ENCODE measurements around the gene SH3PXD2A.

Gene SH3PXD2A

DNA sequence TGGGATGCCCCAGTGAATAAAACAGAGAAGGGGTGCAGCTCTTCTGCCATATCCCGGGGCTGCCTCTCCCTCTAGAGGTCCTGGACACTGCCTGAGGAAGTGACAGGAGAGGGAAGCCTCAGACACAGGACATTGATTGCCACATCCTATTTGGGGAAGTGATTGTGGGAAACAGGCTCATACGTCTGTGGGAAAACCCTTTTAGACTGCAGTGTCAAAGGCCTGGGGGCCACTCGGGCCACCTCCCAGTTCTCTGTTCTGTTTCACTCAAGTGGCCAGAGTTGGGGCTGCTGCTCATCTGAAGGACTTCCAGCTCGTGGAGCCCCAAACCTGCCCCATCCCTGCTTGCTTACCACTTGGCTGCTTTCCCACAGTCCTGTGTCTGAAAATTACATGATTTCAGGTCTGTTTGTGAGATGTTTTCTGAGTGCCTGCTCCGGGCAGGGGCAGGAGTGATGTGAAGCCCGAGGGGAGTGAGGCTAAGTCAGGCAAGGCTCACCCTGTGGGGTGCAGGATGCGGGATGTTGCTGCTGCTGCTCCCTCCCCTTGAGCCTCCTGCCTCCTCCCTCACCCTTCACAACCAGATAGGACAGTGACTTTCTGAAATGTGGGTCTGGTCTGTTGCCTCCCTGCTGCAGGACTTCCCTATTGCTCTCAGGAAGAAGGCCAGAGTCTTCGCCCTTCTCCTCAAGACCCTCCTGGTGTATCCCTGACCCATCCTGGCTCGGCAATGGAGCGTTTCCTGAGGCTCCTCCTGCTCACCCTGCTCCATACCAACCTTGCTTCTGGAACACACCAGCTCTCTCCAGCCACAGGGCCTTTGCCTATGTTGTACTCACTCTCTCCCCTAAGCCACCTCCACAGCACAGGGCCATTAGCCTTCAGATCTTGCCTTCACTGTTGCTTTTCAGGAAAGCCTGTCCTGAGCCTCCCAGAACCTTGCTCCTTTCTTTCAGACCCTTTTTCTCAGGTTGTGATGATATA is 303.5 kb downstream of the SH3PXD2A start:
- in situ Hi-C loops (cut with HindIII; ENCODE audit: low sequenced_read_pairs), result no loop called here
- TF ChIP-seq, protein P1, sequence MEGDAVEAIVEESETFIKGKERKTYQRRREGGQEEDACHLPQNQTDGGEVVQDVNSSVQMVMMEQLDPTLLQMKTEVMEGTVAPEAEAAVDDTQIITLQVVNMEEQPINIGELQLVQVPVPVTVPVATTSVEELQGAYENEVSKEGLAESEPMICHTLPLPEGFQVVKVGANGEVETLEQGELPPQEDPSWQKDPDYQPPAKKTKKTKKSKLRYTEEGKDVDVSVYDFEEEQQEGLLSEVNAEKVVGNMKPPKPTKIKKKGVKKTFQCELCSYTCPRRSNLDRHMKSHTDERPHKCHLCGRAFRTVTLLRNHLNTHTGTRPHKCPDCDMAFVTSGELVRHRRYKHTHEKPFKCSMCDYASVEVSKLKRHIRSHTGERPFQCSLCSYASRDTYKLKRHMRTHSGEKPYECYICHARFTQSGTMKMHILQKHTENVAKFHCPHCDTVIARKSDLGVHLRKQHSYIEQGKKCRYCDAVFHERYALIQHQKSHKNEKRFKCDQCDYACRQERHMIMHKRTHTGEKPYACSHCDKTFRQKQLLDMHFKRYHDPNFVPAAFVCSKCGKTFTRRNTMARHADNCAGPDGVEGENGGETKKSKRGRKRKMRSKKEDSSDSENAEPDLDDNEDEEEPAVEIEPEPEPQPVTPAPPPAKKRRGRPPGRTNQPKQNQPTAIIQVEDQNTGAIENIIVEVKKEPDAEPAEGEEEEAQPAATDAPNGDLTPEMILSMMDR (IDR thresholded peaks at IDR 0.05; ENCODE audit: low read depth, low read length), result no peak
- no peak for DNase-seq (ENCODE audit: low read depth, low spot score)
- no peak overlapping the region for H3K4me3 ChIP-seq (ENCODE audit: low read depth, low read length)

DNA sequence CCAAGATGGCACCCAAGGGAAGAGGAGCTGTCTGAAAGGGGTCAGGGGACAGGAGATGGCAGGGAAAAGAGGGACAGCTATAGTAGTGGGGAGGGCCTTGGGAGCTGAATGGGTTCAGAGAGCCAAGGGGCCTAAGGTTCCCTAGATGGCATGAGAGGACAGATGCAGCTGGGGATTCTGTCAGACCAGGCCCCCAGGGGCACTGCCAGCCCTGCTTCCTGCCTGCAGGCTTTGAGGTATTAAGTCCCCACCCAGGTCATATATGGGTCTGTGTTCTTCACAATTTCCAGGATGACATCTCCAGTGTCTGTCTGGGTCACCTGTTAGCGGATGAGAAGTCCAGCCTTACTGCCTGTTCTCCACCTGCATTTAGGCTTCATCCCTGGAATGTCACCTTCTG is 305.1 kb downstream of the SH3PXD2A start:
- no peak overlapping the region for H3K4me3 ChIP-seq (ENCODE audit: low read depth, low read length)
- TF ChIP-seq, protein P1 (IDR thresholded peaks at IDR 0.05; ENCODE audit: low read depth, low read length), result no peak
- DNase-seq (ENCODE audit: low read depth, low spot score), result no peak
- in situ Hi-C loops (cut with HindIII; ENCODE audit: low sequenced_read_pairs), result no loop called here

DNA sequence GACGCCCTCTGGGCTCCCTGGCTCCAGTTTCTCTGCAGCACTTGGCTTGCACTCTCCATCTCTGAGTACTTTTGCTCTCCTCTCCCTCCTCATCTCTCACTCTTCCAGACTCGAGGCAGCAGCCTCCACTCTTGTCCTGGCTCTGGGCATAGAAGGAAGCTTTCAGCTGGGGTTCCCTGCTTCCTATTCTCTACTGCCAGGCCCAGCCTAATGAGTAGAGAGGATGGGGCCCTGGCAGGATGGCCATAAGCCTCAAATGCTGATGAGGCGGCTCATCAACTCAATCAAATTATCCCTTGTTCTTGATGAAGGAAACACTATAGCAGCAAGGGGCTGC is 306.1 kb downstream of the SH3PXD2A start:
- in situ Hi-C loops (cut with HindIII; ENCODE audit: low sequenced_read_pairs), result no loop called here
- TF ChIP-seq, protein P1 (IDR thresholded peaks at IDR 0.05; ENCODE audit: low read depth, low read length), result no peak
- no peak for DNase-seq (ENCODE audit: low read depth, low spot score)
- H3K4me3 ChIP-seq (ENCODE audit: low read depth, low read length), result no peak overlapping the region

DNA sequence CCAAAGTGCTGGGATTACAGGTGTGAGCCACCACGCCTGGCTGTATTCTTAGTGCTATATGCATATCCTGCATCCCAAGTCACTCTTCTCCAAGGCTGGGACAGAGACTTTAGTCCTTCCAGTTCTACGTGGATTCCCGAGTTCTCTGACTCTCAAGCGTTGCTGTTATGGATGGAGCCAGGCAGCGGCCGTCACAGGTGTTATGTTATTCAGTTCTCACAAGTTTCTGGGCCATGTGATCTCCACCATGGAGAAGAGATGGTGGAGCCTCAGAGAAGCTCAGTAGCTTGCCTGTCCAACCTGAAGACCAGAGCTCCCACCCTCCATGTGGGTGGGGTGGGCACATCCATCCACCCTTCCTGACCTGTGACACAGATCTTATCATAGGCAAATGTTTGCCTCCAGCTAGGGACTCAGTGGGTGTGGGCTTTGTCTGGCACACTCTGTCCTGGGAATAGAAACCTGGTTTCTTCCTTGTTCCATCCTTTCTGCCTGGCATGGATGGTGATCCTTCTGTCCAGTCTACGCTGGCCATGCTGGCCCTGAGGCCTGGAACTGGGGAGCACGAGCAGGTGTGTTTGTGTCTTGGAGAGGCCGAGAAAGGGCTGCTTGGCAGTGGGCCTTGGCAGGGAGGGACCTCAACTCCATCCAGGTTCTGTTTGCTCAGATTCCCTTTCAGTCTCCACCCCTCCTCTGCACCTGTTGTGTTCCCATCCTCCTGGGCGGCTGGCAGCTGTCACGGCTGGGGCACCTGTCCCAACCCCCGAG is 306.6 kb downstream of the SH3PXD2A start:
- no peak for DNase-seq (ENCODE audit: low read depth, low spot score)
- in situ Hi-C loops (cut with HindIII; ENCODE audit: low sequenced_read_pairs), result no loop called here
- H3K4me3 ChIP-seq (ENCODE audit: low read depth, low read length), result no peak overlapping the region
- TF ChIP-seq, protein P1 (IDR thresholded peaks at IDR 0.05; ENCODE audit: low read depth, low read length), result no peak

DNA sequence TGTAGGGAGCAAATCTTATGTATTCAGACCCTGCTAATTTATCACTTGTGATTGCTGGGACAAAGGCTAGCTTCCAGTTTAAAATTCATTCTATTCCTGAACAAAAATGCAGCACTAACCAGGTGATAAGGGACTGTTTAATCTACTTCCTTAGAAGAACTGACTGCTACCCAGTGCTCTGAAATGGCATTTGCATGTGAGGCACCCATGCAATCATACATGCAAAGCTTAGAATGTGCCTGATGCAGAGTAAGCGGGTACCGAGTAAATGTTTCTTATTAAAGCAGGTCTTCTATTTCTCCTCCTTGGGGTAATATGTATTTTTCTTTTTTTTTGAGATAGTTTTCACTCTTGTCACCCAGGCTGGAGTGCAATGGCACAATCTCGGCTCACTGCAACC is 307.4 kb downstream of the SH3PXD2A start:
- no peak overlapping the region for H3K4me3 ChIP-seq (ENCODE audit: low read depth, low read length)
- in situ Hi-C loops (cut with HindIII; ENCODE audit: low sequenced_read_pairs), result no loop called here
- TF ChIP-seq, protein P1 (IDR thresholded peaks at IDR 0.05; ENCODE audit: low read depth, low read length), result no peak
- DNase-seq (ENCODE audit: low read depth, low spot score), result no peak

DNA sequence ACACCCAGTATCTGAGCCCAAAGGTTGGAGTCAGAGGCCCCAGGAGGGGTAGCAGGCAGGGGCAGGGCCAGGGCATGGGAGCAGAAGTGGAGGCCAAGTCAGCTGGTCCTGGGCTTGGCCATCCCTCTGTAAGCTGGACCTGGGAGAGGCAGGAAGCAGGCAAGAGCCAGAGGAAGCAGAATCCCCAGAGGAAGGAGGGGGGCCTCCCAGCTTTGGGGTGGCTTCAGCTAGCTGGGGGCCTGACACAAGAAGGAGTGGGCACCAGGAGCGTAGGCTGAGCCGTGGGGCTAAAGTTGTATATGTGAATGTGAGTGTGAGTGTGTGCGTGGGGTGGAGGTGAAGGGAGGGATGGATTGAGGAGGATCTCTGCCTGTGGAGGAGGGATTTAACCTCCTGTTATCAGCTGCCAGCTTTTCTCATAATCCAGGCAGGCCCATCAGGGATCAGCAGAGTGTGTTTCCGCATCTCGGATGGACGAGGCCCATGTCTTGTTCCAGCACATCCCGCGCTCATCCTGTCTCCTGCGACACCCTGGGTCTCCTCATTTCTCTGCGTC is 307.9 kb downstream of the SH3PXD2A start:
- TF ChIP-seq, protein P1 (IDR thresholded peaks at IDR 0.05; ENCODE audit: low read depth, low read length), result no peak
- H3K4me3 ChIP-seq (ENCODE audit: low read depth, low read length), result no peak overlapping the region
- no peak for DNase-seq (ENCODE audit: low read depth, low spot score)
- in situ Hi-C loops (cut with HindIII; ENCODE audit: low sequenced_read_pairs), result no loop called here
